Panc1 (cell line): ENCODE data around the gene SKOR1. TPM values are rescaled to one million over a fixed set of nuclear protein-coding genes. Genes with fewer than 3 reads are reported as not detected.

Experiments used
- ATAC-seq: fragments of 200-7000 bp; cut with Tn5 transposase; 2 replicates; pipeline ENCODE4 v1.9.1; 2020; ENCODE audit warnings: mild to moderate bottlenecking, moderate library complexity
- BruUV-seq: library from RNA; stranded (reverse); fragments of 400-500 nt; replicated peaks from 2 replicates; lab custom pipeline; 2021; lab: Mats Ljungman, UMichigan
- CTCF ChIA-PET: fragments of 300-600 bp; sonication (Branson Sonifier 250); formaldehyde crosslinking; loops from one replicate; lab custom pipeline; 2022; ENCODE audit warnings: antibody characterized with exemption; lab: Charles Lee
- POLR2A ChIA-PET: fragments of 300-600 bp; sonication (Branson Sonifier 250); formaldehyde crosslinking; loops from one replicate; lab custom pipeline; 2022; ENCODE audit warnings: antibody characterized with exemption; lab: Charles Lee
- DNase-seq: peaks from one replicate; pipeline ENCODE4 v3.0.0-alpha.2; 2010; ENCODE audit warnings: low read depth, low spot score
- H3K27ac ChIP-seq: 2 replicates; pipeline ENCODE4 v1.5.1; 2011; ENCODE audit warnings: mild to moderate bottlenecking, low read length, inconsistent platforms
- H3K27me3 ChIP-seq: fragments of 200-500 bp; sonication (Bioruptor generic); 2 replicates; pipeline ENCODE4 v1.6.0; 2014; ENCODE audit warnings: low read length, inconsistent platforms; ENCODE audit not compliant: control insufficient read depth, insufficient read depth
- H3K36me3 ChIP-seq: fragments of 200-500 bp; sonication (Bioruptor generic); 2 replicates; pipeline ENCODE4 v1.5.1; 2014; ENCODE audit warnings: inconsistent platforms, mild to moderate bottlenecking, low read length, moderate library complexity; ENCODE audit not compliant: control insufficient read depth, insufficient read depth
- H3K4me1 ChIP-seq: 2 replicates; pipeline ENCODE4 v1.5.1; 2011; ENCODE audit warnings: inconsistent platforms, mild to moderate bottlenecking, low read length, moderate library complexity; ENCODE audit not compliant: control insufficient read depth, insufficient read depth
- H3K4me3 ChIP-seq, 2 experiments: 2 replicates each; pipeline ENCODE4 v1.5.1; 2011 to 2012; ENCODE audit warnings: low read depth in 2 of 2, low read length in 2 of 2, mild to moderate bottlenecking in 2 of 2, inconsistent platforms in 1 of 2, moderate library complexity in 1 of 2
- H3K9me3 ChIP-seq: fragments of 200-500 bp; sonication (Bioruptor generic); 2 replicates; pipeline ENCODE4 v1.5.1; 2014; ENCODE audit warnings: low read depth, mild to moderate bottlenecking, inconsistent platforms, low read length, moderate library complexity; ENCODE audit not compliant: control insufficient read depth, insufficient read depth
- CTCF ChIP-seq: fragments of 450-650 bp; IDR thresholded peaks from 2 replicates; pipeline ENCODE4 v1.5.1; 2017; ENCODE audit warnings: mild to moderate bottlenecking
- POLR2AphosphoS5 ChIP-seq: IDR thresholded peaks from 2 replicates; pipeline ENCODE4 v1.6.1; 2012; ENCODE audit warnings: mild to moderate bottlenecking, low read depth, low read length, moderate library complexity
- REST ChIP-seq, 2 experiments: IDR thresholded peaks; 2 replicates each; pipeline ENCODE4 v1.6.1; 2011 to 2012; ENCODE audit warnings: low read depth in 2 of 2, control low read depth in 1 of 2, low read length in 1 of 2, mild to moderate bottlenecking in 1 of 2, moderate library complexity in 1 of 2; ENCODE audit not compliant: insufficient read depth in 1 of 2
- SIN3A ChIP-seq: IDR thresholded peaks from 2 replicates; pipeline ENCODE4 v1.6.1; 2012; ENCODE audit warnings: low read depth, mild to moderate bottlenecking, low read length, moderate library complexity, borderline replicate concordance; ENCODE audit not compliant: insufficient read depth
- TCF7L2 ChIP-seq: IDR thresholded peaks from 2 replicates; pipeline ENCODE4 v1.6.1; 2011; ENCODE audit warnings: mild to moderate bottlenecking, low read depth, low read length, inconsistent platforms
- in situ Hi-C: cut with HindIII; loops from 2 replicates; pipeline ENCODE4 v1.10.0; 2016; ENCODE audit warnings: low sequenced_read_pairs, low pct_unique_long_range_greater_than_20kb
- intact Hi-C: fragments of 100-400 bp; cut with micrococcal nuclease; formaldehyde crosslinking; loops from one replicate; pipeline ENCODE4 v1.10.0; 2022; ENCODE audit not compliant: unreplicated experiment
- total RNA-seq: library from RNA; stranded (reverse); gene quantifications from one replicate; pipeline ENCODE4 v1.2.1, GENCODE V29; 2021; ENCODE audit not compliant: unreplicated experiment

The SKOR1 gene
- total RNA-seq, 1 experiment from 2014 or later = 0.21 TPM

GRCh38 chr15:67853454-67853853, 28.1 kb downstream of the SKOR1 start:
- Histone ChIP-seq H3K27me3 (no peaks in the 10 kb centered on the region), H3K36me3 (no peaks in the 10 kb centered on the region), H3K9me3 (no peaks in the 10 kb centered on the region), H3K27ac (no peak overlapping the region), H3K4me1 (peaks cover 19% of the 10 kb centered on the region), H3K4me3 (no peak overlapping the region)
- TF ChIP-seq REST (IDR thresholded peaks at IDR 0.05; ENCODE audit: insufficient read depth in 1 of 2, low read depth in 2 of 2, low read length in 1 of 2) = no peak
- no peak for TF ChIP-seq CTCF
- TF ChIP-seq POLR2AphosphoS5 = no peak
- ATAC-seq (no peak), DNase-seq (no peak)
- CTCF ChIA-PET = interaction anchor here (0.6 to 0.7 kb wide), 3 partner anchors 10 to 353 kb away, joined by 4 to 12 read pairs (median 6); no protein-coding TSS in a partner anchor
- in situ Hi-C loops = loop anchor here (10.0 kb wide), 1 partner anchor 151 kb away; no protein-coding TSS in a partner anchor
- intact Hi-C loops = no loop called here
- POLR2A ChIA-PET = interaction anchor here (0.6 kb wide), 1 partner anchor 851 kb away, joined by 9 read pairs; no protein-coding TSS in a partner anchor
- BruUV-seq = no TSS peak

GRCh38 chr15:67854358-67854757, 29.0 kb downstream of the SKOR1 start:
- ATAC-seq = peak; percentile 57
- POLR2A ChIA-PET = no interaction called here
- peak overlapping the region; percentile 68; the same call in 1 of the 2 replicates for H3K27ac ChIP-seq

More at GRCh38 chr15:67854358-67854757, 29.0 kb downstream of the SKOR1 start:
- TF ChIP-seq TCF7L2 = no peak
- TF ChIP-seq POLR2AphosphoS5 = no peak
- no peak for TF ChIP-seq REST (IDR thresholded peaks at IDR 0.05; ENCODE audit: insufficient read depth in 1 of 2, low read depth in 2 of 2, low read length in 1 of 2)
- TF ChIP-seq CTCF = no peak
- TF ChIP-seq SIN3A = no peak
- Histone ChIP-seq H3K27me3 (no peaks in the 10 kb centered on the region), H3K4me3 (no peak overlapping the region), H3K4me1 (peaks cover 19% of the 10 kb centered on the region), H3K36me3 (no peaks in the 10 kb centered on the region), H3K9me3 (no peaks in the 10 kb centered on the region)
- BruUV-seq = no TSS peak
- intact Hi-C loops (no loop called here), in situ Hi-C loops (loop anchor here (10.0 kb wide), 1 partner anchor 150 kb away; no protein-coding TSS in a partner anchor)
- CTCF ChIA-PET = no interaction called here
- no peak for DNase-seq
